Keratinocyte (primary cell): ENCODE data around the gene LYPD5. TPM values are rescaled to one million over a fixed set of nuclear protein-coding genes. Genes with fewer than 3 reads are reported as not detected.

Experiments used
- DNase-seq: peaks from one replicate; pipeline ENCODE4 v3.0.0-alpha.2; 2011; ENCODE audit warnings: low read depth, missing footprints, low spot score
- FAIRE-seq: peaks from 2 replicates; lab custom pipeline; 2011; peaks lifted over from hg19 to GRCh38; lab: Jason Lieb, UNC
- H2AFZ ChIP-seq: 2 replicates; pipeline ENCODE4 v1.6.0; 2012; ENCODE audit warnings: low read length, control low read depth, inconsistent platforms; ENCODE audit not compliant: control insufficient read depth
- H3K27ac ChIP-seq: 2 replicates; pipeline ENCODE4 v1.5.1; 2011; ENCODE audit warnings: low read length; ENCODE audit not compliant: control insufficient read depth, insufficient read depth
- H3K27me3 ChIP-seq: 3 replicates; pipeline ENCODE4 v1.6.0; 2011; ENCODE audit warnings: low read length; ENCODE audit not compliant: control insufficient read depth, insufficient read depth; ENCODE audit errors: extremely low read depth
- H3K36me3 ChIP-seq, 2 experiments: 2 replicates in 1 of 2; 3 replicates in 1 of 2; pipeline ENCODE4 v1.5.1; 2011; ENCODE audit warnings: low read length in 2 of 2, mild to moderate bottlenecking in 1 of 2; ENCODE audit not compliant: control insufficient read depth in 2 of 2, insufficient read depth in 2 of 2; ENCODE audit errors: extremely low read depth in 1 of 2
- H3K4me1 ChIP-seq: 3 replicates; pipeline ENCODE4 v1.5.1; 2011; ENCODE audit warnings: low read length; ENCODE audit not compliant: control insufficient read depth, insufficient read depth; ENCODE audit errors: extremely low read depth
- H3K4me2 ChIP-seq: 3 replicates; pipeline ENCODE4 v1.6.0; 2011; ENCODE audit warnings: low read depth, low read length; ENCODE audit not compliant: control insufficient read depth, insufficient read depth; ENCODE audit errors: extremely low read depth
- H3K4me3 ChIP-seq, 3 experiments: fragments of 200-600 bp in 1 of 3; sonication (generic) in 1 of 3; 2 replicates in 2 of 3; 3 replicates in 1 of 3; pipeline ENCODE4 v1.5.1; 2011 to 2016; ENCODE audit warnings: low read length in 3 of 3, mild to moderate bottlenecking in 3 of 3, control low read depth in 2 of 3, inconsistent platforms in 1 of 3, low read depth in 1 of 3, mixed read lengths in 1 of 3, mixed run types in 1 of 3, moderate library complexity in 1 of 3; ENCODE audit not compliant: control insufficient read depth in 2 of 3, insufficient read depth in 2 of 3; ENCODE audit errors: extremely low read depth in 1 of 3
- H3K79me2 ChIP-seq: 2 replicates; pipeline ENCODE4 v1.6.0; 2012; ENCODE audit warnings: low read length; ENCODE audit not compliant: control insufficient read depth, insufficient read depth
- H3K9ac ChIP-seq: 3 replicates; pipeline ENCODE4 v1.6.0; 2011; ENCODE audit warnings: low read length; ENCODE audit not compliant: control insufficient read depth, insufficient read depth; ENCODE audit errors: extremely low read depth
- H3K9me1 ChIP-seq: 3 replicates; pipeline ENCODE4 v1.6.0; 2011; ENCODE audit warnings: low read length; ENCODE audit not compliant: control insufficient read depth, insufficient read depth; ENCODE audit errors: extremely low read depth
- H3K9me3 ChIP-seq: 2 replicates; pipeline ENCODE4 v1.5.1; 2012; ENCODE audit warnings: low read depth, low read length; ENCODE audit not compliant: control insufficient read depth
- H4K20me1 ChIP-seq: 3 replicates; pipeline ENCODE4 v1.6.0; 2011; ENCODE audit warnings: low read length; ENCODE audit not compliant: control insufficient read depth, insufficient read depth; ENCODE audit errors: extremely low read depth
- EZH2 ChIP-seq: IDR thresholded peaks from one replicate; pipeline ENCODE4 v1.6.1; 2012; ENCODE audit warnings: inconsistent platforms, mild to moderate bottlenecking, low read length, moderate library complexity
- dilution Hi-C: fragments of 300-500 bp; cut with MboI; formaldehyde crosslinking; loops from one replicate; pipeline ENCODE4 v1.7.0; 2020; ENCODE audit warnings: low sequenced_read_pairs; ENCODE audit not compliant: extremely low pct_ligation_motif_present
- polyA plus RNA-seq, 5 experiments: library from polyadenylated mRNA; depleted of rRNA in 3 of 5; stranded (reverse) in 3 of 5; stranded (forward) in 1 of 5; unstranded in 1 of 5; fragments of >200 nt; gene quantifications; 1 replicate in 1 of 5; 2 replicates in 3 of 5; 3 replicates in 1 of 5; pipeline versions ENCODE4 v1.2.1 to v1.2.3, GENCODE V29; 2011 to 2012; ENCODE audit warnings: missing spikeins in 2 of 5, low read depth in 1 of 5, low replicate concordance in 1 of 5
- TF ChIP-seq, protein P1 (sequence below), 3 experiments: IDR thresholded peaks in 1 of 3; conservative IDR thresholded peaks in 1 of 3; optimal IDR thresholded peaks in 1 of 3; 2 replicates in 2 of 3; 3 replicates in 1 of 3; pipeline versions ENCODE3 to v1.5.1; 2011; ENCODE audit warnings: low read length in 3 of 3, mild to moderate bottlenecking in 3 of 3, moderate library complexity in 2 of 3, control low read depth in 1 of 3, inconsistent platforms in 1 of 3; ENCODE audit not compliant: insufficient read depth in 2 of 3; ENCODE audit errors: extremely low read depth in 1 of 3

The LYPD5 gene
- polyA plus RNA-seq, 1 donor (not counting 4 experiments of a cell fraction or from before 2014, with no cell fraction given), result 4.2 TPM

DNA sequence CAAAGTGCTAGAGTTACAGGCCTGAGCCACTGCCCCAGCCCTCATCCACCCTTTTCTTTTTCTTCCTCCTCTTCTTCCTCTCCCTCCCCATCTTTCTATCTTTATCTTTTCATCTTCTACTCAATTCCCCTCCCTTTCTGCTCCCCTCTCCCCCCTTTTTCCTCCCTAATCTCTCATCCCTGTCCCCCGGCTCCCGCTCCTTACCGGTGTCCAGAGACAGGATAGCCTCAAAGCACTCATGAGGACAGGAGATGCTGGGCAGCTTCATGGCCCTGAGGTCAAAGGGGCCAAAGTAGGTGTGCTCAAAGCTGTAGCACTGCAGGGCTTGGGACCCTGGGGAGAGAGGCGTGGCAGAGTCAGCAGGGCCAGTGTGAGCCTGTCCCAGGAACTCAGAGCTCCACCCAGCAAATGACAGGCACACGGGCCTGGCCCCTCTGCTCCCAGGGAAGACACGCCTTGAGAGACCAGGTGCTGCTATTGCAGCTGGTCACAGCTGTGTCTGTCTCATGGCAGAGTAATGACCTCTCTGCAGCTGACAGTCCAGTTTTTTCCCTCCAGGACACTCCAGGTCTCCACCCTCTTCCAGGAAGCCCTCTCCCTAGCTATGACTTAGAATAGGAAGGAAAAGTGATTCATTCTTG is 2.6 kb downstream of the LYPD5 start:
- no peak for TF ChIP-seq EZH2
- TF ChIP-seq, protein P1, sequence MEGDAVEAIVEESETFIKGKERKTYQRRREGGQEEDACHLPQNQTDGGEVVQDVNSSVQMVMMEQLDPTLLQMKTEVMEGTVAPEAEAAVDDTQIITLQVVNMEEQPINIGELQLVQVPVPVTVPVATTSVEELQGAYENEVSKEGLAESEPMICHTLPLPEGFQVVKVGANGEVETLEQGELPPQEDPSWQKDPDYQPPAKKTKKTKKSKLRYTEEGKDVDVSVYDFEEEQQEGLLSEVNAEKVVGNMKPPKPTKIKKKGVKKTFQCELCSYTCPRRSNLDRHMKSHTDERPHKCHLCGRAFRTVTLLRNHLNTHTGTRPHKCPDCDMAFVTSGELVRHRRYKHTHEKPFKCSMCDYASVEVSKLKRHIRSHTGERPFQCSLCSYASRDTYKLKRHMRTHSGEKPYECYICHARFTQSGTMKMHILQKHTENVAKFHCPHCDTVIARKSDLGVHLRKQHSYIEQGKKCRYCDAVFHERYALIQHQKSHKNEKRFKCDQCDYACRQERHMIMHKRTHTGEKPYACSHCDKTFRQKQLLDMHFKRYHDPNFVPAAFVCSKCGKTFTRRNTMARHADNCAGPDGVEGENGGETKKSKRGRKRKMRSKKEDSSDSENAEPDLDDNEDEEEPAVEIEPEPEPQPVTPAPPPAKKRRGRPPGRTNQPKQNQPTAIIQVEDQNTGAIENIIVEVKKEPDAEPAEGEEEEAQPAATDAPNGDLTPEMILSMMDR (optimal IDR thresholded peaks at IDR 0.05 in 1 of 3, IDR thresholded peaks at IDR 0.05 in 1 of 3, conservative IDR thresholded peaks at IDR 0.05 in 1 of 3; ENCODE audit: extremely low read depth in 1 of 3, insufficient read depth in 2 of 3, low read length in 3 of 3), result no peak
- peak overlapping the region; percentile 67 for H3K9ac ChIP-seq
- H2AFZ ChIP-seq, result no peak overlapping the region
- FAIRE-seq, result peak; percentile 82
- H3K4me3 ChIP-seq, result peak overlapping the region in 2 of 3 experiments; percentile 37 to 82
- peak overlapping the region; percentile 76 for H3K4me2 ChIP-seq
- H3K27me3 ChIP-seq, result no peaks in the 10 kb centered on the region
- no peaks in the 10 kb centered on the region for H3K9me3 ChIP-seq
- H3K36me3 ChIP-seq, result no peaks in the 10 kb centered on the region
- DNase-seq, result no peak
- H3K79me2 ChIP-seq, result no peaks in the 10 kb centered on the region
- no peaks in the 10 kb centered on the region for H3K9me1 ChIP-seq
- H3K27ac ChIP-seq, result peak overlapping the region; percentile 13
- no peaks in the 10 kb centered on the region for H4K20me1 ChIP-seq
- peaks cover 13% of the 10 kb centered on the region for H3K4me1 ChIP-seq
- dilution Hi-C loops, result no loop called here

DNA sequence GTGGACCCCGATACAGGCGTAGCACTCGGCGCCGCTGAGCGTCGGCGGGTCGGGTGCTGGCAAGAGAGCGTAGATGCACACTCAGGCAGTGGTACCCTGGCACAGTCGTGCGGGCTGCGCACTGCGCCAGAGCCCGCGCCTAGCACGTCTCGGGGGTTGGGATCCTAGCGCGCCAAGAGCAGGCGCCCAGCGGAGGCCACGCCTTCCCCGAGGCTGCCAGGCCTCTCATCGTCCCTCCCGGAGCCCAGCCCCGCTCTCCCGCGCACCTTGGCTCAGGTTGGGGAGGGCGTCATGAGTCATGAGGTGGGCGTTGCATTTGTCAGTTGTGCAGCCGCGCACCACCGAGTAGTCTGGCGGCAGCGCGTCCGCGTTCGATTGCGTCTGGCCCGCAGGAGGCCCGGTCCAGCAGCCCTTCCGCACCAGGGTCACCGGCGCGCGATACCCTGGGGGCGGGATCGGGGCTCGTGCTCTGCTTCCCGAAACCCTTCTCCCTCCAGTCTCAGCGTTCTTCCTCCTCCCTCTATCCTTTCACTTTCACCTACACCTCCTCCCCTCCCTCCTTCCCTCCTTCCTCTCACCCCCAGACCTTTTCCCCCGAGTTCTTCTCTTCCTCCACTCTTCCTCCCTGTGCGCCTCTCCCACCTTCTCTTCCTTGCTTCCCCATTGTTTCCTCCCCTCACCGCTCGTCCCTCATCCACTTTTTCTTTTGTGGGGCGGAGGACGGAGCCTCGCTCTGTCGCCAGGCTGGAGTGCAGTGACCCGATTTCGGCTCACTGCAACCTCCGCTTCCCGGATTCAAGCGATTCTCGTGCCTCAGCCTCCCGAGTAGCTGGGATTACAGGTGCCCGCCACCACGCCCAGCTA is 3.5 kb downstream of the LYPD5 start:
- Histone ChIP-seq H3K79me2 (no peaks in the 10 kb centered on the region), H2AFZ (peak overlapping the region; percentile 87), H3K9me3 (no peaks in the 10 kb centered on the region), H3K4me1 (peaks cover 13% of the 10 kb centered on the region), H3K36me3 (no peaks in the 10 kb centered on the region), H3K9ac (peak overlapping the region; percentile 67), H3K4me3 (peak overlapping the region; percentile 44 to 82 (median 47)), H4K20me1 (no peaks in the 10 kb centered on the region), H3K9me1 (no peaks in the 10 kb centered on the region), H3K27ac (peak overlapping the region; percentile 39), H3K4me2 (peak overlapping the region; percentile 76), H3K27me3 (no peaks in the 10 kb centered on the region)
- DNase-seq, result peak; percentile 72
- dilution Hi-C loops, result no loop called here
- TF ChIP-seq, protein P1 (optimal IDR thresholded peaks at IDR 0.05 in 1 of 3, IDR thresholded peaks at IDR 0.05 in 1 of 3, conservative IDR thresholded peaks at IDR 0.05 in 1 of 3; ENCODE audit: extremely low read depth in 1 of 3, insufficient read depth in 2 of 3, low read length in 3 of 3), result no peak
- TF ChIP-seq EZH2, result no peak
- peak; percentile 84 for FAIRE-seq
